H7 (cell line): ENCODE data around the gene SYT13. TPM values are rescaled to one million over a fixed set of nuclear protein-coding genes. Genes with fewer than 3 reads are reported as not detected.
A peak's percentile ranks its signal among the peaks of the same experiment; 100 is the strongest.
"Not testable (repeated sequence)": the region's sequence is repeated elsewhere in the genome, so short reads cannot be mapped to it uniquely, and the experiment has no call there.

Experiments used
- DNase-seq: peaks from one replicate; pipeline ENCODE4 v3.0.0; 2012
- H3K27me3 ChIP-seq: 2 replicates; pipeline ENCODE4 v1.6.0; 2011; ENCODE audit warnings: mild to moderate bottlenecking, low read length; ENCODE audit not compliant: control insufficient read depth, insufficient read depth
- H3K36me3 ChIP-seq: replicated peaks from 2 replicates; pipeline ENCODE4 v1.5.1; 2011; ENCODE audit warnings: low read length; ENCODE audit not compliant: control insufficient read depth, insufficient read depth
- H3K4me3 ChIP-seq: 2 replicates; pipeline ENCODE4 v1.5.1; 2011; ENCODE audit warnings: low read depth, mild to moderate bottlenecking, control low read depth, low read length, moderate library complexity; ENCODE audit not compliant: insufficient read depth
- total RNA-seq: library from RNA; depleted of rRNA; stranded (reverse); fragments of >200 nt; shearing (Covaris generic); gene quantifications from 2 replicates; pipeline ENCODE4 v1.2.3, GENCODE V29; 2014

Gene SYT13
- total RNA-seq, 1 experiment from 2014 or later: 6.1 TPM

DNA sequence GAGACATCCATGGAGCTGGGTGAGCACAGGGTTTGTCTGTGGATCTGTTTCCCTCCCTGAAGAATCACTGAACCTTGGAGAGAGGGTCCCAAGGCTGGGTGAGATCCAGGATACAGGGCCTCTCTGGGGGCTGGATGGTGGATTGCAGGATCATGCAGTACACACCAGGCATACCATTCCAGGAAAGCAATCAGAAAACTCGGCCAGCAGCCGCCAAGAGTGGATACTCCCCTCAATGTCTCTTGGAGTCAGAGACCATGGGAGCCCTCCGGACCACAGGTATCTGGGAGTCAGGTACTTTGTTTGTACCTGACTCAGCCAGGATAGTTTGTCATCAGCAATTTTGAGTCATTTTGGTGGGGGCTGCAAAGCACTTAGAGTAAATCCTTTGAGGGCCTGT is 14.6 kb upstream of the SYT13 start:
- no peak for DNase-seq
- Histone ChIP-seq H3K27me3 (peaks cover 8% of the 10 kb centered on the region; the same call in 1 of the 2 replicates), H3K36me3 (no peaks in the 10 kb centered on the region), H3K4me3 (no peak overlapping the region)

DNA sequence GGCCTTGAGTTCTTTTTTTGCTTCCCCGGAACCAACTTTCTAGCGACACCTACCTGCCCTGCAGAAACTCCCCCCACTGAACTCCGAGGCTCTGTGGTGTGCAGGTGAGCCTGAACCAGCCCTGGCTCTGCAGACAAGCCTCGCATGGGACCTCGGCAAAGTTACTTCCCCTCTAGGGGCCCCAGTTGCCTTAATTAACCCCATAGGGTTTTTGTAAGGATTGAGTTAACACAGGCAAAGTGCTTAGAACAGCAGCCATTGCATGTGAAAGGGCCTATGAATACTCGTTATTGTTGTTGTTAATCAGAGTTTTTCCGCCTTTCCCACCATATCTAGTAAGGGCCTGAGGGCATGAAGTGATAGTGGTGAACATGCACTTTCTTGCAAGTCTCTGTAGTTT is 12.6 kb upstream of the SYT13 start:
- peak; percentile 76 for DNase-seq
- no peak overlapping the region for H3K4me3 ChIP-seq
- peaks cover 5% of the 10 kb centered on the region; the same call in 1 of the 2 replicates for H3K27me3 ChIP-seq
- no peaks in the 10 kb centered on the region for H3K36me3 ChIP-seq

DNA sequence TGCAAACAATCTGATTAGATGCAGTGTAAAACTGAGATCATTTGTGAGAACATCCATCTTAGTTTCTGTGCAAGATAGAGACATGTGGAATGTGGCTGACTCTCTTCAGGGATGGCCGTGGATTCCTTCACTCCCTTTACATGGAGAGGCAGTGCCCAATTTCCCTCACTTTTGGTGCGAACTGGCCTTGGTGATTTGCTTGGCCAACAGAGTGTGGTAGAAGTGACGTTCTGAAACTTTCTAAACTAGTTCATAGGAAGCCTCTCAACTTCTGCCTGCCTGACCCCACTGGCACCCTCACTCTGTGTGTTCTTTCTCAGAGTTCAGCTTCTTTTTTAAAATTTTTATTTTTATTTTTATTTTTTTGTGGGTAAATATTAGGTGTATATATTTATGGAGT is 9.9 kb upstream of the SYT13 start:
- peaks cover 6% of the 10 kb centered on the region; the same call in 1 of the 2 replicates for H3K27me3 ChIP-seq
- no peak overlapping the region for H3K4me3 ChIP-seq
- H3K36me3 ChIP-seq: no peaks in the 10 kb centered on the region
- no peak for DNase-seq

DNA sequence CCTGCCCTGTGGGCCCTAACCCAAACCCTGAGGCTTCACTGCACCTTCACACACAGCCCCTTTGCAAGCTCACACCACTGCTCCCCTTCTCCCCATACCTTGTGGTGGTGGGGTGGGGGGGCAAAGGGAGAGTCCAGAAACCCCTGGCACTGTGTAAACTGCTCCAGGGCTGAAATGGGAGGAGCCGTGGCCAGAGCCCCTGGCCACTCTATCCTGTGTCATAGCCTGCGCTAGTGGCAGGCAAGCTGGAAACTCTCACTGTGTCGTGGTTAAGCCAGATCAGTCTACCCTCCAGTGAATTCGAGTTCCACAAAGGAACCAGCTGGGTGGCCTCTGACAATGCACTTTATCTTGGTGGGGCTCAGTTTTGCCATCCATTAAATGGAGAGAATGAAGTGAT is 8.4 kb upstream of the SYT13 start:
- Histone ChIP-seq H3K36me3 (no peaks in the 10 kb centered on the region), H3K27me3 (peaks cover 8% of the 10 kb centered on the region; the same call in 1 of the 2 replicates), H3K4me3 (no peak overlapping the region)
- no peak for DNase-seq

DNA sequence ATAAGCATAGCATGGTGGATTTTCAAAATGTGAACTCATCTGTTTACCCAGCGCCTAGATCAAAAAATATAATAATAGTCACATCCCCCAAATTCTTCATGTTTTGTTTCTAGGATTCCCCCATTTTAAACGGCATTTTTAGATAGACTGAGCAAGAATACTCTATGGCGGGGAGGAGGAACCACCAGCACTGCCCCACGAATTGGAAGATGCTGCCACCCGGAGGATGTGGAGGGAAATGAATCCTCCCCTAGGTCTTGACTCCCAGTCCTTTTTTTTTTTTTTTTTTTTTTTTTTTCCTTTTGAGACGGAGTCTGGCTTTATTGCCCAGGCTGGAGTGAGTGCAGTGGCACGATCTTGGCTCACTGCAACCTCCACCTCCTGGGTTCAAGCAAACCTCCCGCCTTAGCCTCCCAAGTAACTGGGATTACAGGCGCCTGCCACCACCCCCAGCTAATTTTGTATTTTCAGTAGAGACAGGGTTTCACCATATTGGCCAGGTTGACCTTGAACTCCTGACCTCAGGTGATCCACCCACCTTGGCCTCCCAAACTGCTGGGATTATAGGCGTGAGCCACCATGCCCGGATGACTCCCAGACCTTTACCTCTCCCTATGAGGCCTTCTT is 7.5 kb upstream of the SYT13 start:
- DNase-seq: peak; percentile 76
- not testable (repeated sequence) for H3K36me3 ChIP-seq, H3K4me3 ChIP-seq
- H3K27me3 ChIP-seq: peaks cover 10% of the 10 kb centered on the region; the same call in 1 of the 2 replicates

DNA sequence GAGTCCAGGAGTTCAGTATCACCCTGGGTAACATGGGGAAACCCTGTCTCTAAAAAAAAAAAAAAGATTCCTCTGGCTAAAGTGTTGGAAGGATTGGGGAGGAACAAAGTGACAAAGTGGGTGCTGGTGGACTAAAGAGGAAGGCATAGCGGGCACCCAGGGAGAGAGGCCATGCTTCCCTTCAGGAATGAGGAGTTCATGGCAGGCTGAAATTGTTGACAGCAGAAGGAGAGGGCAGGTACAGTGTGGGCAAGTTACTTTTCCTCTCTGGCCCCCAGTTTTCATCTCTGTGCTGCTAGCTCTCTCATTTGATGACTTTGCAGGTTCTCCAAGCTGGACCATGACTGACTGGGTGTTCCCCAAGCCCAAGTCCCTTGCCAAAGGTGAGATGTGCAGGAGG is 4.4 kb upstream of the SYT13 start:
- DNase-seq: no peak
- H3K27me3 ChIP-seq: peaks cover 15% of the 10 kb centered on the region; the same call in 1 of the 2 replicates

DNA sequence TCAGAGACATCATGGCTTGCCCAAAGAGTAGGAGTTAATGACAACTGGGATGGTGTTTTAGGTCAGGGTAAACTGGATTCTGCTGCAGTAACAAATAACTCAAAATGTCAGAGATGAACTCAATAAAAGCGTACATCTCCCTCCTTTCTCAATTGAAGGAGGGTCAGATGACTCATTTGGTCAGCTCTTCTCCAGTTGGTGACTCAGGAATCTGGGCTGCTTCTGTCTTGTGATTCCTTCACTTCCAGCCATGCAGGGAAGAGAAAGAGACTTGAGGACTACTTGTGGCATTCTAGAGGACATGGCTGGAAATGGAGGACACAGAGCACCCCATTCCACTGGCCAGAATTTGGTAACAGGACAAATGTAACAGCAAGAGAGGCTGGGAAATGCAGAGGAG is 3.2 kb upstream of the SYT13 start:
- Histone ChIP-seq H3K27me3 (peaks cover 27% of the 10 kb centered on the region), H3K4me3 (no peak overlapping the region), H3K36me3 (no peaks in the 10 kb centered on the region)
- DNase-seq: no peak

More for the DNA sequence above, 4.4 kb upstream of the SYT13 start:
- Histone ChIP-seq H3K4me3 (no peak overlapping the region), H3K36me3 (no peaks in the 10 kb centered on the region)

DNA sequence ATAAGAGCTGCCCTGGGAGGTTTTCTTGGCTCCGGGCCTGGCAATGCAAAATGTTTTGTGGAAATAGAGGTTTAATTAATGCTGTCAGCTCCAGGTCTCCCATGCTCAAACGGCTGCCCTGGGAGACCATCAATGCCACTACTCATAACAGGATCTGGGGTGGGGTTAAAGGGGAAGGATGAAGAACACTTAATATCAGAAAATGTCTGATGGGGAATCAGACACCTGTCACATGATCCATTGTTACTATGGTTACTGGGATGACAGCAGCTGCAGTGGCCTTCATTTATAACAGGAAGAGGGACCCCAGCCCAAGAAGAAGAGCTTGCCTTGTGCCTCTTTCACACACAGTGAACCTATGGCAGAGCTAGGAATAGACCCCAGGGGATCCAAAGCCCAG is 2.2 kb upstream of the SYT13 start:
- H3K4me3 ChIP-seq: no peak overlapping the region

DNA sequence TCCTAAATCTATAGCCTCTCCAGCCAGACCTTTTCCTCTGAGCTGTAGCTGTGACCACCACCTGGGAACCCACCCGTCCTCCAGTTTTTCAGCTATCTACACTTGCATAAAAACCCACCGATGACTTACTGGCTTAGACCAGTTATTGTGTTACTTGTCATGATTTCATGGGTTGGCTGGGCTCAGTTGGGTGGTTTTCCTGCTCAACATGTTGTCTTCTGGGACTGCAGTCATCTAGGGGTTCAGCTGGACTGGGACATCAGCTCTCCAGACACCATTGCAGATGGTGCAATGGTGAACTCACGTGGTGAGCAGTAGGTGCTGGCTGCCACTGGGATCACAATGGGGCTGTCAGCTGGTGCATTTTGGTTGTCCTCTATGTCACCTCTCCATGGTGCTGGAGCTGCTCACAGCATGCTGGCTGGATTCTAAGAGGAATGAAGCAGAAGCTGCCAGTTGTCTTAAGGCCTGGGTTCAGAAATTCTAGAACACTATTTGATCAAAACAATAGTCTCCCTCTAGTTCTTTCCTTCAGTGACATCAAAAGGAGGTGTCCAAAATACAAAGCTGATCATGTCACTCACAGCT is 1.3 kb upstream of the SYT13 start:
- no peak for DNase-seq
- no peaks in the 10 kb centered on the region for H3K36me3 ChIP-seq
- H3K27me3 ChIP-seq: peaks cover 31% of the 10 kb centered on the region
- H3K4me3 ChIP-seq: no peak overlapping the region

More for the DNA sequence above, 2.2 kb upstream of the SYT13 start:
- H3K27me3 ChIP-seq: peaks cover 34% of the 10 kb centered on the region
- no peaks in the 10 kb centered on the region for H3K36me3 ChIP-seq
- DNase-seq: no peak

DNA sequence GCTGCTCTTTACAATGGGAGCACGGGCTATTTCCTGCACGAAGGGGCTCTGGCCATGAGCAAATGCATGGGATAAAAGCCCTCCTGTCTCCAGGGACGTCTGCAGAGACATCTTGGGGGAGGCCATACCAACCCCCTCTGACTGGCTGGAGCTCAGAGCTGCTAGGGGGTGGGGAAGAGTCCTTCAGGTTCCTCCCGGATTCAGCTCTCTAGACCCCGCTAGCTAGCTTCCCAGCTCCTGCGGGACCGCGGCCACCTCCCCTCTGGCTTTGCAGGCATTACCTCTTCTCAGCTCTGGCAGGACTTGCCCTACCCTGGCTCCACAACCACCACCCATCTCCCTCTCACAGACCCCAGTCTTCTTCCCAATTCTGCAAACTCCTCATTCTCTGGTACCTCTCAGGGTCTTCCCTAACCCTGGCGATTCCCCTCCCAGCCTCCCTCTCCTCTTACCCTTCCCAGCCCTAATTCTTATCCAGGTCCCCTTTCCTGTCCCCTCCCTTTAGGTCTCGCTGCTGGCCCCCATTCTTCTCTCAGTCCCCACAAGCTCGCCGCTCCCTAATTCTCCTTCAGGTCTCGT is 802 bp downstream of the SYT13 start:
- Histone ChIP-seq H3K36me3 (no peaks in the 10 kb centered on the region), H3K27me3 (peaks cover 29% of the 10 kb centered on the region), H3K4me3 (peak overlapping the region; percentile 79)
- peak; percentile 54 for DNase-seq

DNA sequence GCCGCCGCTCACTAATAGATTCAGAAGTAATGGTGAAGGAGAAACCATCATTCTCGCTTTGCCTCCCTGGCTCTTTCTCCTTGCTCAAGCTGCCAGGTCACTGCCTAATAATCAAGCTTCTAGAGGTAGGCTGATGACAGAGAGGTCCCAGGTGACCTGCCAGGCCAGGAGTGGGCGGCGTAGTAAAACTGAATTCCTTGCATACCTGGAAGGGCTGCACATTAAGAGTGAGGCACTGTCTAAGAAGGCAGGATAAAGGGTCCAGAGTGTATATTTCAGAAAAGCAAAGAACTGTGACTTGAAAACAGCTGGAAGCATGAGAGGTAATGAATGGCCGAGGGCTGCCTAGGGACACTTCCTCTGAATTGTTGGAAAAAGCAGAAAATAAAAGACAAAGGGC is 4.1 kb downstream of the SYT13 start:
- Histone ChIP-seq H3K27me3 (peaks cover 23% of the 10 kb centered on the region), H3K4me3 (no peak overlapping the region), H3K36me3 (no peaks in the 10 kb centered on the region)
- DNase-seq: no peak

DNA sequence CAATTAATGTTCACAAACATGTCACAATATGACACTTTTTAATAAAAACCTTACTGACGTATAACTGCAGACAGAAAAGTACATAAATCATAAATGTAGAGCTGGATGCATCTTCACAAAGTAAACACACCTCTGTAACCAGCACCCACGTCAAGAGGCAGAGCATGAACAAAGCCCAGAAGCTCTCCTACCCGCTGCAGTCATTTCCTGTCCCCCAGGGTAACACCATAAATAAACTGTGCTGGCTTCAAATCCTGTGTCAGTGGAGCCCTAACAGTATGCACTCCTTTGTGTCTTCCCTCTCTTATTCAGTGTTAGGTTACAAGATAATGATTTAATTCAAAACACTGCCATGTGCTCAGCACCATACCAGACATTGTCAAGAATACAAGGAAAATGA is 5.7 kb downstream of the SYT13 start:
- no peak overlapping the region for H3K4me3 ChIP-seq
- H3K27me3 ChIP-seq: peaks cover 18% of the 10 kb centered on the region
- no peak for DNase-seq
- no peaks in the 10 kb centered on the region for H3K36me3 ChIP-seq

DNA sequence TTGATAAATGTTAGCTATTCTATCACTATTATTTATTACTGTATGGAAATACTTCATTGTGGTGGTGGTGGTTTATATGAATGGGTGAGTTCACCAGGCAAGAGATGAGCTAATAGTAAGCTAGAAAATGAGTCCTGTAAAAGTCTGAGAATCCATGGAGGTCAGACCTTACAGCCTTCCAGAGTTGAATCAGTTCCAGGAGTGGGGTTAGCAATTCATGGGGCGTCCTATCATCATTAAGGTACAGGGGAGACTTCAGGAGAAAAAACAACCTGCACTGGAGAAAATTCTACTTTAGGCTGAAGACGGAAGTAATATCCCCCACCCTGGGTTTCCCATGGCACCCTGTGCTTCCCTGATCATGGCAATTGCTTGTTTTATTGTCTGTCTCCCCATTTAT is 6.5 kb downstream of the SYT13 start:
- peaks cover 10% of the 10 kb centered on the region for H3K27me3 ChIP-seq
- DNase-seq: no peak
- H3K4me3 ChIP-seq: no peak overlapping the region
- H3K36me3 ChIP-seq: no peaks in the 10 kb centered on the region

DNA sequence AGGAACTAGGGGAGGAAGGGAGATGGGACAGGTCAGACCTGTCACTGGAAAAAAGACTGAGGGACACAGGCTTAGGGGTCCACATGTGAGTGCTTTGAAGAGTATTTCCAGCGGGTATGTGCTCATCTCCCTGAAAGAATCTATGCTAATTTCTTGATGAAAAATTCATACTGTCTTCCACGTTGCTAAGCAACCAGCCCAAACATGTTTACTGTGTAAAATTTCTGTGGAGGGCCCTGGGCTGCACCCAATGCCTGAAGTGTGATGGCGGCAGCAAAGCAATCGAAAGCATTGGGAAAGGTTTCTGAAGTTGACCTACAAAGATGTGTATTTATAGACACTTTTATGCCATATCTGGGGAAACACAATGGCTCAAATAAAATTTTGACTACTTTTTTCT is 7.4 kb downstream of the SYT13 start:
- H3K27me3 ChIP-seq: peaks cover 3% of the 10 kb centered on the region
- H3K36me3 ChIP-seq: no peaks in the 10 kb centered on the region
- no peak for DNase-seq
- H3K4me3 ChIP-seq: no peak overlapping the region

DNA sequence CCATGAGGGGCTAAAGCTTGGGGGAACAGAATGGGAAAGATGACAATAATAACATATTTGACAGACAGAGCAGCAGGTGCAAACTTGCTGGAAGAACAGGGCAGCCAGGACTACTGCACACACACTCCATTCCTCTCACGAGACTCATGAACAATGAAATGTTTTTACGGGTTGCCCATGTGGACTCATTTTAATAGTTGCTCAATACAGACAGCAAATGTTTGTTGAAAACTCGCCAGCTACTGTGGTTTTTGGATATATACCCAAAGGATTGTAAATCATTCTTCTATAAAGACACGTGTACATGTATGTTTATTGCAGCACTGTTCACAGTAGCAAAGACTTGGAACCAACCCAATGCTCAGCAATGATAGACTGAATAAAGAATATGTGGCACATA is 10.3 kb downstream of the SYT13 start:
- Histone ChIP-seq H3K4me3 (no peak overlapping the region), H3K27me3 (no peaks in the 10 kb centered on the region; the same call in none of the 2 replicates), H3K36me3 (no peaks in the 10 kb centered on the region)
- no peak for DNase-seq
